NCI-H1092 treated with DMSO at 0.1 percent for 48 hours (cell line): ENCODE data around the gene NOP53.
A peak's percentile ranks its signal among the peaks of the same experiment; 100 is the strongest.
"Not testable (repeated sequence)": the region's sequence is repeated elsewhere in the genome, so short reads cannot be mapped to it uniquely, and the experiment has no call there.

ENCODE experiments used
- DNase-seq: peaks from one replicate; lab custom pipeline; 2025; lab: John Stamatoyannopoulos, UW

NOP53 gene

DNA sequence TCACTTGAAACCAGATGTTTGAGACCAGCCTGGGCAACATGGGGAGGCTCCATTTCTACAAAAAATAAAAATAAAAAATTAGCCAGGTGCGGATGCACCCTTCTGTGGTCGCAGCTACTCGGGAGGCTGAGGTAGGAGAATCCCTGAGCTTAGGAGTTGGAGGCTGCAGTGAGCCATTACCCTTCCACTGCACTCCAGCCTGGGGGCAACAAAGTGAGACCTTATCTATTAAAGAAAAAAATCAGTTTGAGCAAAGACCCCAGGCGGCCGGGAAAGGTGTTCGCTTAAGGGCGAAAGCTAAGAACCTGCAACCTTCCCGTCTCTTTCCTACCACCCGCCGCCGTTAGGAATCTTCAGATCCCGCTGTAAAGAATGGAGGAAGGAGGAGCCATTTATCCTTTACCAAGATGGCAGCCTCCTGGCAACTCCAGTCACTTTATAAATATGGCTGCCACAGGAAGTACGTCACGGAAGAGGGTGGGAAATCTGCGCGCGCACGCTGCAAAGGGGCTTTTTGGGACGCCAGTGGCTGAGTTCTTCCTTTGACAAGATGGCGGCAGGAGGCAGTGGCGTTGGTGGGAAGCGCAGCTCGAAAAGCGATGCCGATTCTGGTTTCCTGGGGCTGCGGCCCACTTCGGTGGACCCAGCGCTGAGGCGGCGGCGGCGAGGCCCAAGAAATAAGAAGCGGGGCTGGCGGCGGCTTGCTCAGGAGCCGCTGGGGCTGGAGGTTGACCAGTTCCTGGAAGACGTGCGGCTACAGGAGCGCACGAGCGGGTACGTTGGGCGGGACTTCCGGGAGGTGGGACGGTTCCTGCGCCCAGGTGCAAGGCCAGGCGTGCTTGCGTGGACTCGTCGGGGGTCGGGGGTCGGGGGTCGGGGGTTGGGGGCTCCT, at the start of gene NOP53:
TSS of gene NOP53 (plus strand) at position 537 of the 892 bp plus-strand sequence. CDS start at position 551, 14 bp downstream.
- DNase-seq: peak; percentile 94

DNA sequence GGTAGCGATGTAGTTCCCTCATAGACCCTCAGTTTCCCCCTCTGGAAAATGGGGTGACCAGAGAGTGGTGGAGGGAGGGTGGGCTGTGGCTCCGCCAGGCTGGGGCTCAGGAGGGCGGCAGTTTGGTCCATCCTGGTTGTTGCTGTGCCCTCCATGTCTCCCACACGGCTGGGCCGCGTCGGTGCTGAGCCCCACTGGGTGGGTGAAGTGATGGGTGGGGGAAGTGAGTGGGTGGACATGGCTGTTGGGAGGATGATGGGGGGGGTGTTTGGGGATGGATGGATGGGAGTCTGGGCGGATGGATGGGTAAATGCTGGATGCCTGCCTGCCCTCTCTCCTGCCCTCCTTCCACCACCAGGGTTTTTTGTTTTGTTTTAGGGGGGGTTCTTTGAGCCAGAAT, 48.7 kb upstream of the NOP53 start:
- DNase-seq: no peak

- DNase-seq: peak; percentile 16
These were observed 47.3 kb upstream of the NOP53 start for GRCh38 chr19:47697863-47698609.

DNA sequence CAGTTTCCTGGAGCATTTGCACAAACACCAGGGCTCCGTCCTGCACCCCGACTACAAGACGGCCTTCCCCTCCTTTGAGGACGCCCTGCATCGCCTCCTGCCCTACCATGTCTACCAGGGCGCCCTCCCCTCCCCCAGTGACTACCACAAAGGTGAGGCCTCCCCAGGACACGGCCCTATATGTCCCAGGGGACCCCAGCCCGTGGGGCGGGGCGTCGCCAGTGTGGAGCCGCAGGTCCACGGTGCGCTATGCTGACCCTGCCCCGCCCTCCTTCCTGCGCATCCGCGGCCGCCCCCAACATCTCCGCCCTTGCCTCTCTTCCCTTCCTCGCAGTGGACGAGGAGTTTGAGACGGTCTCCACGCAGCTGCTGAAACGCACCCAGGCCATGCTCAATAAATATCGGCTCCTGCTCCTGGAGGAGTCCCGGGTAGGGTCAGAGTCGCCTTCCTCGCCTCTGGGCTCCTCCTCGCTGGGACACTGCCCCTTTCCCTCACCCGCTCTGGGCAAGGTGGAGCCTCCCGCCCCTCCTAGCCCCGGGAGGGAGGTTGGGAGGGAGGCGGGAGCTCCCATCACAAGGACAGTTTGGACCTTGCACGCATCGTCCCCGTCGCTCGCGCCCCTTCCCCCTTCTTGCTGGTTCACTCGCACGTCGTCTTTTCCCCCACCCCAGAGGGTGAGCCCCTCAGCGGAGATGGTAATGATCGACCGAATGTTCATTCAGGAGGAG, 46.6 kb upstream of the NOP53 start:
- DNase-seq: no peak

GRCh38 chr19:47699360-47699917, 45.9 kb upstream of the NOP53 start:
- DNase-seq: peak; percentile 16

- no peak for DNase-seq
These were observed 44.2 kb upstream of the NOP53 start for GRCh38 chr19:47700934-47701716.

- DNase-seq: no peak
These were observed 43.4 kb upstream of the NOP53 start for GRCh38 chr19:47701717-47702552.

- DNase-seq: no peak
These were observed 42.7 kb upstream of the NOP53 start for GRCh38 chr19:47702671-47703070.

- no peak for DNase-seq
These were observed 42.0 kb upstream of the NOP53 start for GRCh38 chr19:47703301-47703700.

DNA sequence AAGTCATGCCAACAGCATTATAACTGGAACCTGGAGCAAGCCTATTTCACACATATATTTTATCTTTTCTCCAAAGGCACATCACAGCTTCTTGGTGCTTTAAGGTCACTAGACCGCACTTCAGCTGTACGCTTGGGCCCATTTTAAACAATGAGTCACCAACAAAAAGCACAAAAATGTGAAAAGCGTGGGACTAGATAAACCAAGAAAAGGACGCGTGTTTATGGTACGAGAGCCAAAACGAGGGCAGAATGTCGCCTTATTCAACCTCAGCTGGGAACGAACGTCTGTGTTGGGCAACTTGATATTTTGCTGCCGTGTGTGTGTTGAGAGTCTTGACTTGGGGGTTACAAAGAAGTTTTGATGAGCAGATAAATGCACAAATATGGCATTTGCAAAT, 41.3 kb upstream of the NOP53 start:
- DNase-seq: no peak

GRCh38 chr19:47704656-47705055, 40.7 kb upstream of the NOP53 start:
- no peak for DNase-seq

DNA sequence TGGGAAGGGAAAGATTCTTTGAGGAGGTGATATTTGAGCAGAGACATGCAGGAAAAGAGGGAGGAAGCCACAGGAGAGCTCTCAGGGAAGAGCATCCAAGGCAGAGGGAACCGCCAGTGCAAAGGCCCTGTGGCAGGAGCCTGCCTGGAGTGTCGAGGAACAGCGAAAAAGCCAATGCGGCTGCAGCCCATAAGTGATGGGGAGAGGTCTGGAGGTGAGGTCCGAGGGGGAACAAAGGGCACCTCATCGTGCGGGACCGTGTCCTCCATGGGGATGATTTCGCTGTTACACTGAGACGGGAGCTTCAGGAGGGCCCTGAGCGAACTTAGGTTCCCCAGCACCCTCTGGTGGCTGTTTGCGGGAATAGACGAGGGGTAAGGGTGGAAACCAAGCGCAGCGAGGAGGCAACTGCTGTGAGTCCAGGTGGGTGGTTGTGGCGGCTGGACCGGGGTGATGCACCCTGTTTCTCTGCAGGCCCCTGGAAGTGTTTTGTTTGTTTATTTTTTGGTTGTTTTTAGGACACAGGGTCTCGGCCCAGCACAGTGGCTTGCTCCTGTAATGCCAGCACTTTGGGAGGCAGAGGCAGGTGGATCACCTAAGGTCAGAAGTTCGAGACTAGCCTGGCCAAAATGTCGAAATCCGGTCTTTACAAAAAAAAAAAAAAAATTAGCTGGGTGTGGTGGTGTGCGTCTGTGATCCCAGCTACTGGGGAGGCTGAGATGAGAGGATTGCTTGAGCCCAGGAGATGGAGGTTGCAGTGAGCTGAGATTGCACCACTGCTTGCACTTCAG, 38.0 kb upstream of the NOP53 start:
- peak; percentile 45 for DNase-seq

- DNase-seq: no peak
These were observed 33.6 kb upstream of the NOP53 start for GRCh38 chr19:47711652-47712242.

DNA sequence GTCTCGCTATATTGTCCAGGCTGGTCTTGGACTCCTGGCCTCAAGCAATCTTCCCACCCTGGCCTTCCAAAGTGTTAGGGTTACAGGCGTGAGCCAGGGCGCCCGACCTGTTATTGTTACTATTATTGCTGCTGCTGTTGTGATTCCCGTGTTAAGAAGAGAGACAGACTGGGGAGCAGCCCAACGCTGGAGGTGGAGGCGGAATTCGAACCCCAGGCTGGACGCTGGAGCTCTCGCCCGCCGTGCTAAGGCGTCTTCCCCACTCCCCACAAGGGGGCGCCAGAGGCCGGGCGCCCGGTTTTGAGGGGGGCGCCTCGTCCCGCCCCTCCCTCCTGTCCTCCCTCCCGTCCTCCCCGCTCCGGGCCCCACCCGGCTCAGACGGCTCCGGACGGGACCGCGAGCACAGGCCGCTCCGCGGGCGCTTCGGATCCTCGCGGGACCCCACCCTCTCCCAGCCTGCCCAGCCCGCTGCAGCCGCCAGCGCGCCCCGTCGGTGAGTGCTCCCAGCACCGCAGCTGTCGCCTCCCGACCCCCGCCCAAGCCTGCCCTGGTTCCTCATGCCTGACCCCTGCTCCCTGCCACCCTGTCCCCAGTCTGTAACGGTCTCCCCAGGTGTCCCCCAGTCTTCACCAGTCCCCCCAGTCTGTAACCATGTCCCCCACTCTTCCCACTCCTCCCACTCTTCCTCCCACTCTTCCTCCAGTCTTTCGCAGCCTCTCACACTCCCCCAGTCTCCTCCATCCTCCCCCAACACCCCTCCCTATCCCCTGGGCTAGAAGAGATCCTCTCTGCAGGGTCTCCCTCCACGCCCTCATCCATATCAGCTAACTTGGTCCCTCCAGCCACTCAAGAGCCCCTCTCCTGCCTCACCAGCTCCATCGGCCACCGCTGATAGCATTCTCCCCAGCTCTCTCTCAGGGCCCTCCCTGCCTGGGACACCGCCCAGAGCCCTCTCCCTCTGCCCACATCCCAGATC, 32.0 kb upstream of the NOP53 start, which contains the start of gene EHD2:
TSS of gene EHD2 (plus strand) at position 377 of the 976 bp plus-strand sequence. CDS start 3,191 bp downstream, outside the sequence.
- no peak for DNase-seq

DNA sequence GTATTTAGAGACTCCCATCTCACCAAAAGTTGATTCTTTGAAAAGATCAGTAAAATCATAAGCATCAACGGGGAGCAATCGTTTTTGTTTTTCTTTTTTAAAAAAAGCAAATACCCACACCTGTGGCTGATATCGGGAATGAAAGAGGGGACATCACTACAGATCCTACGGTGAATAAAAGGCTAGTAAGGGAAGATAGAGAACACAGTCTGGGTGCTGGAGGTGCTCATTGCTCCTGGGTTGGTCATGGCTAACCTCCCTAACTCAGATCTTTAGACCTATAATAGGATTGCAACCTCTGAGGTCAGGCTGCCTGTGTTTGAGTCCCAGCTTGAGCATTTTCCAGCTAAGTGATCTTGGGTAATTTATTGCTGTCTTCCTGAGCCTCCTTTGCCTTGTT, 31.0 kb upstream of the NOP53 start:
- no peak for DNase-seq

- not testable (repeated sequence) for DNase-seq
These were observed 30.5 kb upstream of the NOP53 start for GRCh38 chr19:47714855-47715254.

DNA sequence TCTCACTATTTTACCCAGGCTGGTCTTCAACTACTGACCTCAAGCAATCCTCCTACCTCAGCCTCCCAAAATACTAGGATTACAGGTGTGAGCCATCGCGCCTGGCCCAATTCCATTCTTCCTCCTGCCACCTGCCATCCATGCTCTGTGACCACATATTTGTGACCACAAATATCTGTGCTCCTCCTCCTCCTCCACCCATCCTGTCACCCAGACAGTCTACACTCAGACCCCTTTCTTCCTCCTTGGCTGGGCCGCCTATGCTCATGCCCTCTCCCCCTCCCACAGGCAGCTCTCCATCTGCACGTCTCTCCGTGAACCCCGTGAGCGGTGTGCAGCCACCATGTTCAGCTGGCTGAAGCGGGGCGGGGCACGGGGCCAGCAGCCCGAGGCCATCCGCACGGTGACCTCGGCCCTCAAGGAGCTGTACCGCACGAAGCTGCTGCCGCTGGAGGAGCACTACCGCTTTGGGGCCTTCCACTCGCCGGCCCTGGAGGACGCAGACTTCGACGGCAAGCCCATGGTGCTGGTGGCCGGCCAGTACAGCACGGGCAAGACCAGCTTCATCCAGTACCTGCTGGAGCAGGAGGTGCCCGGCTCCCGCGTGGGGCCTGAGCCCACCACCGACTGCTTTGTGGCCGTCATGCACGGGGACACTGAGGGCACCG, 28.9 kb upstream of the NOP53 start:
- no peak for DNase-seq
